Activated CD8-positive, alpha-beta T cell treated with anti-CD3 and anti-CD28 coated beads, Interleukin-2, amount 10 ng/mL, durations not matched to agents 7 days and 5 days (primary cell): ENCODE results near the gene ARSB. TPM values are rescaled to one million over a fixed set of nuclear protein-coding genes. Genes with fewer than 3 reads are reported as not detected.
"Not testable (repeated sequence)": the region's sequence is repeated elsewhere in the genome, so short reads cannot be mapped to it uniquely, and the experiment has no call there.

Experiments used
- ATAC-seq: fragments of 150-1000 bp; cut with Tn5 transposase; one replicate; pipeline ENCODE4 v1.10.0; 2021; ENCODE audit warnings: moderate library complexity
- CTCF ChIA-PET: fragments of 350-600 bp; sonication (Branson Sonifier 250); formaldehyde crosslinking; loops from one replicate; lab custom pipeline; 2021; ENCODE audit warnings: antibody characterized with exemption; lab: Charles Lee
- POLR2A ChIA-PET: fragments of 350-600 bp; sonication (Branson Sonifier 250); formaldehyde crosslinking; loops from one replicate; lab custom pipeline; 2021; ENCODE audit warnings: antibody characterized with exemption; lab: Charles Lee
- DNase-seq: peaks from one replicate; pipeline ENCODE4 v3.0.0-alpha.2; 2020
- H3K27ac Mint-ChIP-seq: one replicate; pipeline ENCODE4 v1.8.0; 2021; ENCODE audit warnings: mild to moderate bottlenecking, mixed read lengths
- H3K27me3 Mint-ChIP-seq: one replicate; pipeline ENCODE4 v1.8.0; 2021; ENCODE audit warnings: low read depth, mixed read lengths
- H3K36me3 Mint-ChIP-seq: one replicate; pipeline ENCODE4 v1.8.0; 2021; ENCODE audit warnings: low read depth, mixed read lengths
- H3K4me1 Mint-ChIP-seq: one replicate; pipeline ENCODE4 v1.8.0; 2021; ENCODE audit warnings: low read depth, mixed read lengths
- H3K4me3 Mint-ChIP-seq: one replicate; pipeline ENCODE4 v1.8.0; 2021; ENCODE audit warnings: mild to moderate bottlenecking, mixed read lengths
- H3K9me3 Mint-ChIP-seq: one replicate; pipeline ENCODE4 v1.8.0; 2022; ENCODE audit warnings: mixed read lengths; ENCODE audit not compliant: insufficient read depth
- total RNA-seq, 2 experiments: library from RNA; stranded (reverse); gene quantifications; one replicate each; pipeline ENCODE4 v1.2.3, GENCODE V29; 2021

ARSB gene
- total RNA-seq, 2 experiments from 2014 or later, result 10.3 TPM

- no peaks in the 10 kb centered on the region for H3K9me3 Mint-ChIP-seq
- CTCF ChIA-PET, result no interaction called here
- POLR2A ChIA-PET, result no interaction called here
- no peak overlapping the region for H3K27ac Mint-ChIP-seq
- H3K4me3 Mint-ChIP-seq, result no peak overlapping the region
- peaks cover 3% of the 10 kb centered on the region for H3K4me1 Mint-ChIP-seq
- ATAC-seq (no peak), DNase-seq (no peak)
- H3K36me3 Mint-ChIP-seq, result peaks cover 7% of the 10 kb centered on the region
- peaks cover 3% of the 10 kb centered on the region for H3K27me3 Mint-ChIP-seq
Observed at GRCh38 chr5:78895616-78896015, 89.5 kb downstream of the ARSB start.

GRCh38 chr5:78893940-78894677, 91.0 kb downstream of the ARSB start:
- peaks cover 7% of the 10 kb centered on the region for H3K27me3 Mint-ChIP-seq
- ChIA-PET CTCF (no interaction called here), POLR2A (no interaction called here)
- peaks cover 3% of the 10 kb centered on the region for H3K36me3 Mint-ChIP-seq
- H3K9me3 Mint-ChIP-seq, result no peaks in the 10 kb centered on the region
- no peak for DNase-seq
- no peak overlapping the region for H3K27ac Mint-ChIP-seq
- H3K4me3 Mint-ChIP-seq, result no peak overlapping the region
- no peak for ATAC-seq
- H3K4me1 Mint-ChIP-seq, result peaks cover 3% of the 10 kb centered on the region

DNA sequence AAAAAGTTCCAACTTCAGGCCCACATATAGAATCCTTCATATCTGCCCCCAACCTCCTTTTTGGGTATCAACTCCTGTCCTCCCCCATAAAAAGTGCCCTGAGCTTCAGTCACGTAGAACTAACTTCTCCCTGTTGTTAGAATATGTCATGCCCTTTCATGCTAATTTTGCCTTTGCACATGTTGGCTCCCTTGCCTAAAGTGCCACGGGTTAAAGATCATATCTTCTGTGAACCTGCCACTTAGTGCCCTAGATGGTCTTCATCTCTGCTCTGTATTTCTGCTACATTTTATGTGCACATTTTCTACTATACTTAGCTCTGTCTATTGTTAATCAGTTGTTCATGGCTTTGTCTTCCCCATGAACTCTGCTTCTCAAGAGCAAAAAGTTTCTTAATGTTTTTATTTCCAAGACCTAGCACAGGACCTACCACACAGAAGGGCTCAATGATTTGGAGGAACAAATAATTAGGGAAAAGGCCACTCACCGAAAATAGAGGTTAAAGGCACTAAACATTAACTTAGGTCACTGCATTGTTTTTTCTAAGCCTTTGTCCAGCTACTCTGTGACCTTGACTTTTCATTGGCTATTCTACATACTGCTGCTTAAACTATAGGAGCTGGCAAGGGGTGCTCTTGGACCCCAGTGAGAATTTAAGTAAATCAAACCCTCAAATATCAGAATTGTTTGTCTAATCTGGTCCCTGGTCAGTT, 94.3 kb downstream of the ARSB start:
- ATAC-seq (no peak), DNase-seq (no peak)
- CTCF ChIA-PET, result interaction anchor here (1.3 kb wide), 1 partner anchor 242 kb away, joined by 4 read pairs; no protein-coding TSS in a partner anchor
- H3K36me3 Mint-ChIP-seq, result peaks cover 1% of the 10 kb centered on the region
- no peak overlapping the region for H3K4me3 Mint-ChIP-seq
- no peak overlapping the region for H3K27ac Mint-ChIP-seq
- peaks cover 27% of the 10 kb centered on the region for H3K4me1 Mint-ChIP-seq
- H3K9me3 Mint-ChIP-seq, result no peaks in the 10 kb centered on the region
- H3K27me3 Mint-ChIP-seq, result peaks cover 7% of the 10 kb centered on the region
- POLR2A ChIA-PET, result no interaction called here

DNA sequence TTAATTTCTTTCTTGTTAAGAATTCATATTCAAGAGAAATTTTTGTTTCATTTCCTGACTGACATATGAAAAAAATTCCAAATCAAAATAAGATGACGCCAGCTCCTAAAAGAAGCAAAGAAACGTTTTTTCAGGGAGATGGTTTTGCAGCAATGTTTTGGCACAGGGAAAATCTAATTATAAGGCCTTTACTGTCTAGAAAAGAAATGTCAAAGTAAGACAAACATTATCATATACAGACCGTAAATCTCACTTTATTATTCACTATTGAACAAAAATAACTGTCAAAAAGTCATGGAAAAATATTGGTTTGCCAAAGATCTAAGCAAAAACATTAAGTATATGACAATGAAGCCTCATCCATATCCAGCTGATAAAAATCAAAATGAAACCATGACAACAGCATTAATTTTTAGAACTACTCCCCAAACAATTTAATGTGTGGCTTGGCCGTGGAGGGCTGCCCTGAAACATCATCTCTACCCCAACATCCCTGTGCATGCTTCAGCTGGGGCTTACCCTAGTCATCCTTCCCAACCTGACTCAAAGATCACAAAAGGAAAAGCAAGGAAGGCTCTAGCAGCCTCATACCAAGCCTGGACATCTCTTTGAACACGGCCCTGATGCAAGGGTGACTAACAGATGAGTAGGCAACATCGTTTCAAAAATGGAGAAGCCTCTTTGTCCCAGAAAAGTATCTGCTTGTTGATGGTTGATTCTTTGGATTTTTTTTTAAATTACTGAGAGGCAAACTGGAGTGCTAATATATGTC, 95.6 kb downstream of the ARSB start:
- POLR2A ChIA-PET, result no interaction called here
- no peak overlapping the region for H3K27ac Mint-ChIP-seq
- H3K27me3 Mint-ChIP-seq, result peaks cover 7% of the 10 kb centered on the region
- H3K36me3 Mint-ChIP-seq, result peaks cover 5% of the 10 kb centered on the region
- ATAC-seq (no peak), DNase-seq (no peak)
- H3K4me1 Mint-ChIP-seq, result peaks cover 27% of the 10 kb centered on the region
- H3K4me3 Mint-ChIP-seq, result no peak overlapping the region
- CTCF ChIA-PET, result interaction anchor here (2.2 kb wide), 1 partner anchor 135 kb away, joined by 5 read pairs; no protein-coding TSS in a partner anchor
- no peaks in the 10 kb centered on the region for H3K9me3 Mint-ChIP-seq

DNA sequence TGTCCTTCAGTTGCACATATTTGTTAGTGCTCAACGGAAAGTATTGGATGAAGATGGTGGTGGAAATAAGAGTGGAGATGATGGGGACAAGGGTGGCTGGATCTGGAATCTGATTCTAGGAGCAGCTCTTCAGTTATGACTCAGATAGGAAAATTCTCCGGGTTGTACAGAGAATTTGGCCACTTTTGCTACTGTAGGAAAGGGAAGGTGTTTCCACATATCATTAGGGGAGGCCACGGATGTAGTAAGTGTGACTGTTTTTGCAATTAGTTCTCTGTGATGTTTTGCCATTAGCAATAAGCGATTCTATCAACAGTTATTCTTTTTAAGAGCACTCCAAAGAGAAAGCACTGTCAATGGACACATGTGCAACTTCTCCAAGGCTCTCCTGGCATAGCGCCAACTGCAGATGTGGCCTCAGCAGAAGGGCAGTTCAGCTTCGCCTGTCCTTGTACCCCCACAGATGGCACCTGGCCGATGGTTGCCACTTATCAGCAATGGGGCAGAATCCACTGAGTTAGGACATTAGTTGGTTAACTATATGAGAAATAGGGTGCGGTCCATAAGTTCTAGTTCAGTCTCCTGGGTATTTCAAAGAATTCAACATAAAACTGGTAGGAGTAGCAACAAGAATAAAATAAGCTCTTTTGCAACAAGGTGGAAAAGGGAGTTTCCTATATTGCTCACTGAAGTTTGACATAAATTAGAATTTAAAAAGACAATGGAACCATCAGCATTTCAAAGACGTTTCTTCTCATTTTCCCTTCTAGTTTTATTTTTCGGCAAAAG, 96.3 kb downstream of the ARSB start:
- Mint-ChIP-seq H3K27me3 (peaks cover 7% of the 10 kb centered on the region), H3K36me3 (peaks cover 6% of the 10 kb centered on the region), H3K27ac (no peak overlapping the region), H3K9me3 (no peaks in the 10 kb centered on the region), H3K4me1 (peaks cover 24% of the 10 kb centered on the region), H3K4me3 (no peak overlapping the region)
- ATAC-seq (no peak), DNase-seq (no peak)
- CTCF ChIA-PET, result interaction anchor here (2.2 to 4.3 kb wide), 2 partner anchors 136 to 244 kb away, joined by 5 to 32 read pairs; no protein-coding TSS in a partner anchor
- POLR2A ChIA-PET, result no interaction called here

DNA sequence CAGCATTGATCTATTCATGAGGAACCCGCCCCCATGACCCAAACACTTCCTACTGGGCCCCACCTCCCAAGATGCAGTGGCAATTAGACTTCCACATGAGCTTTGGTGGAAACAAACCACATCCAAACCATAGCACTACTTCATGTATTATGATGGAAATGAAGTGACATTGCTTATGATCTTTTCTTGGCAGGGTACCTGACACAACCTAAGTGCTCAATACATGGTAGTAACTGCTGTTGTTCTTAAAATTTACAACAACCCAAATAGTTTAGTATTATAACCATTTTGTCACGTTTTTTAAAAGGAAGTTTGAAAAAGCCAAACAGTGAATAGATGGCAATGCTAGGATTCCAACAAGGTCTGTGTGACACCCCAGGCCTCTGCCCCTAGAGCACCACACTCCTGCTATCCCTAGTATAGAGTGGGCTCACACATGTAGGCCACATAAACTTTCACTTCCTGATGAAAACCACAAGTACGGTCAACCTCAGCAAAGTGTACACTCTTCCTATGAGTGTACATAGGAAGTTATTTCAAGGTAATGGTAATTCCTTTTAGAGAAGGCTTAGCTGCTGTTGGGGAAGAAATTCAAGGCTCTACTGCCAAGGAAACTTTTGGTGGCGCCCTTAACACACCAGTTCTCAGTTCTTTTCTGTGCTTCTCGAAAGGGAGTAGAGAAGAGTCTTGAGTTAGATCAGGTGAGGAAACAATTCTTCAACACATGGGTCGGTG, 97.6 kb downstream of the ARSB start:
- POLR2A ChIA-PET, result interaction anchor here (0.7 kb wide), 1 partner anchor 1054 kb away, joined by 3 read pairs; no protein-coding TSS in a partner anchor
- Mint-ChIP-seq H3K9me3 (no peaks in the 10 kb centered on the region), H3K36me3 (peaks cover 9% of the 10 kb centered on the region), H3K27me3 (peaks cover 7% of the 10 kb centered on the region), H3K27ac (no peak overlapping the region), H3K4me1 (peaks cover 24% of the 10 kb centered on the region), H3K4me3 (no peak overlapping the region)
- peak; percentile 59 for DNase-seq
- peak; percentile 93 for ATAC-seq
- CTCF ChIA-PET, result interaction anchor here (2.2 to 4.3 kb wide), 2 partner anchors 137 to 245 kb away, joined by 5 to 32 read pairs; no protein-coding TSS in a partner anchor

DNA sequence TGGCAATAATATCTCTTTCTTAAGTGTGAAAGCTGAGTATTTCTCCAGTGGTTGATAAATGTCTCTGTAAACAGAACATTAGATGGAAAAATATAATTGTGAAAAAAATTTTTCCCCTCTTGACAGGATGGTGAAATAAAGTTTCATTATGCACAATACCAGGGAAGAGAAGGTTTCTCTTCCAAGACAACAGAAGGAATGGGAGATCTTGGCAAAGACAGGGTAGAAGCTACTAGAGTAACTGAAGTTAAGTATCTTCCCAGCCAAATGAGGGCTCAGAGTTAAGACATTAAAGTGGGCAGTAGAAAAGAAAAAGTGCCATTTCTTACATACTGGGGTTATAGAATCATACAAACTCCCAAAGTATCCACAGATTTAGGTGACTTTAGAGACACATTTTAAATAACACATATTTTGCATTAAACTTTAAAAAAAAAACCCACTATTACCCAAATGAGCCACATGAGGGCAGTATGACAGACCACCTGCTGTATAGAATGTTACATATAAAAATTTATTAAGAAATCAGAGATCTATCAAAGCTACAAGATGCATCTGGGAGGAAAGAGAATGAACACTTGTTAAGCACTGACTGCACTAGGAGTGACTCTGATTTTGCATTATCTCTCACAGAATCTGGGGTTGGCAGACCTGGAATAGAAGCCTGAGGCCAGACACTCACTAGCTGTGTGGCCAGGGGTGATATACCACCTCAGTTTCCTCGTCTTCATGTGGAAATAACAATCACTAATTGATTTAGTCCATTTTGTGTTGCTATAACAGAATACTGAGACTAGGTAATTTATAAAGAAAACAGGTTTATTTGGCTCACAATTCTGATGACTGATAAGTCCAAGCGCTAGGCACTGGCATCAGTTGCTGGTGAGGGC, 98.5 kb downstream of the ARSB start:
- H3K27ac Mint-ChIP-seq, result no peak overlapping the region

DNA sequence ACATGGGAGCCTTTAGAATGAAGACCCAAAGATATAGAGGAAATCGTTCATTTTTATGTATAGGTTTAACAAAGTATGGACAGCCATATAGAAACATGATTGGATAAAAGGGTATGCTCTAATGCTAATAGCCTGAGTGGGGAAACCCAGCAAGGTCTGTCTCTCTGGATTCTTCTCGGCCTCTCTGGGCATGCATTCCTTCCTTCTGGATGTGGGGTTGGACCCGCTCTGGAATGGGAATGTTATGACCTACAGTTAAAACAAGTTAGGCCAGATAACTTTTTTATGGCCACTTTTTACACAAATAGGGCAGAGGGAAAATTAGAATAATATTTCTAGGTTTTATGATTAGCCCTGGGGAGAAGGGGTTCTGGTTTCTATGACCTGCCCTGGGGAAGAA, 103.2 kb downstream of the ARSB start:
- DNase-seq, result no peak
- ATAC-seq, result no peak
- Mint-ChIP-seq H3K9me3 (no peaks in the 10 kb centered on the region), H3K4me3 (no peak overlapping the region), H3K27ac (no peak overlapping the region), H3K27me3 (no peaks in the 10 kb centered on the region), H3K4me1 (peaks cover 6% of the 10 kb centered on the region), H3K36me3 (peaks cover 10% of the 10 kb centered on the region)
- POLR2A ChIA-PET, result no interaction called here
- CTCF ChIA-PET, result interaction anchor here (1.1 kb wide), 1 partner anchor 142 kb away, joined by 3 read pairs; no protein-coding TSS in a partner anchor

More for the DNA sequence above, 98.5 kb downstream of the ARSB start:
- ChIA-PET POLR2A (interaction anchor here (0.7 kb wide), 1 partner anchor 1053 kb away, joined by 3 read pairs; no protein-coding TSS in a partner anchor), CTCF (interaction anchor here (1.0 to 4.3 kb wide), 4 partner anchors 12 to 246 kb away, joined by 3 to 32 read pairs (median 4); no protein-coding TSS in a partner anchor)
- no peak overlapping the region for H3K4me3 Mint-ChIP-seq
- ATAC-seq, result no peak
- peaks cover 8% of the 10 kb centered on the region for H3K36me3 Mint-ChIP-seq
- peaks cover 7% of the 10 kb centered on the region for H3K27me3 Mint-ChIP-seq
- peaks cover 24% of the 10 kb centered on the region for H3K4me1 Mint-ChIP-seq
- no peaks in the 10 kb centered on the region for H3K9me3 Mint-ChIP-seq
- no peak for DNase-seq

DNA sequence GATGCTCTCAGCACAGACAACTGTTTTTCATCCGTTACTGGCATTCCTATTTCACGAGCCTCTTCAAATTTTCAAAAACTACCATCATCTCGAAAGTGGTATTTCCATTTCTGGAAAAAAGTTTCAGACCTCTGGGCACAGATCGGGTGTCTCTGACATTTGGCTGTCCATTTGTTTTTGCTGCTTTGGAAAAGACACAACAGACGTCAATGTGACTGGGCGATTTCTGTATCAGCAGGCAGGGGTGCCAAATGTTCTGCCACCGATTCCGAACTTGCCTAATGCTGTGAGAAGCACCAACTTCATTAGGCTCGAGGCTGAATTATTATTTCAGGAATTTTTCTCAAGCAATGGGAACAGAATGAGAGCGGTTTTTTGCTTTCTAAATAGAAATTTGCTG, 105.6 kb downstream of the ARSB start:
- Mint-ChIP-seq H3K9me3 (no peaks in the 10 kb centered on the region), H3K4me1 (no peaks in the 10 kb centered on the region), H3K4me3 (no peak overlapping the region), H3K27ac (no peak overlapping the region), H3K36me3 (peaks cover 6% of the 10 kb centered on the region), H3K27me3 (no peaks in the 10 kb centered on the region)
- ChIA-PET POLR2A (no interaction called here), CTCF (no interaction called here)
- DNase-seq (no peak), ATAC-seq (no peak)

DNA sequence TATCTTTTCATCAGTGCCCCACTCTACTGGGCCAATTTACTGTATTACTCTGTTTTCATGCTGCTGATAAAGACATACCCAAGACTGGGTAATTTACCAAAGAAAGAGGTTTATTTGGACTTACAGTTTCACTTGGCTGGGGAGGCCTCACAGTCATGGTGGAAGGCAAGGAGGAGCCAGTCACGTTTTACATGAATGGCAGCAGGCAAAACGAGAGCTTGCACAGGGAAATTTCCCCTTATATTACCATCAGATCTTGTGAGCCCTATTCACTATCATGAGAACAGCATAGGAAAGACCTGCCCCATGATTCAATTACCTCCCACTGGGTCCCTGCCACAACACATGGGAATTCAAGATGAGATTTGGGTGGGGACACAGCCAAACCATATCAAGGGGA, 119.0 kb downstream of the ARSB start:
- H3K4me1 Mint-ChIP-seq, H3K4me3 Mint-ChIP-seq, H3K27ac Mint-ChIP-seq, DNase-seq, ATAC-seq, POLR2A ChIA-PET, H3K27me3 Mint-ChIP-seq, CTCF ChIA-PET, H3K9me3 Mint-ChIP-seq: not testable (repeated sequence)
- peaks cover 19% of the 10 kb centered on the region for H3K36me3 Mint-ChIP-seq
